A549 (cell line): Measurements from ENCODE around the gene XPO6.

Experiments
- CTCF ChIP-seq: fragments of >200 bp; sonication (Bioruptor Twin); formaldehyde crosslinking; IDR thresholded peaks from 3 replicates; pipeline ENCODE4 v1.5.1; 2016
- EHMT2 ChIP-seq: fragments of 200-600 bp; sonication (generic); IDR thresholded peaks from 2 replicates; pipeline ENCODE4 v1.6.1; 2016; ENCODE audit warnings: antibody characterized with exemption, low read depth, mild to moderate bottlenecking, moderate library complexity
- ELK1 ChIP-seq: fragments of 150-350 bp; IDR thresholded peaks from 2 replicates; pipeline ENCODE4 v1.6.1; 2014; ENCODE audit warnings: low read depth, mild to moderate bottlenecking, low read length
- EP300 ChIP-seq, 2 experiments: fragments of >200 bp; sonication (Bioruptor Twin); formaldehyde crosslinking; IDR thresholded peaks; 2 replicates in 1 of 2; 3 replicates in 1 of 2; pipeline ENCODE4 v1.6.1; 2016 to 2017
- FOSL2 ChIP-seq, 2 experiments: fragments of 450-650 bp in 1 of 2; fragments of >200 bp in 1 of 2; sonication (Bioruptor Twin) in 1 of 2; formaldehyde crosslinking; IDR thresholded peaks; 2 replicates each; pipeline versions ENCODE4 v1.5.0 to v1.6.1; 2016 to 2020; ENCODE audit warnings: mild to moderate bottlenecking in 1 of 2, moderate library complexity in 1 of 2
- MAFK ChIP-seq: fragments of 450-650 bp; IDR thresholded peaks from 2 replicates; pipeline ENCODE4 v1.6.1; 2014; ENCODE audit not compliant: partially characterized antibody
- MAZ ChIP-seq: fragments of 150-350 bp; IDR thresholded peaks from 2 replicates; pipeline ENCODE4 v1.6.1; 2014; ENCODE audit warnings: antibody characterized with exemption, low read depth, low read length, borderline replicate concordance
- NFE2L2 ChIP-seq: fragments of 150-350 bp; conservative IDR thresholded peaks from 2 replicates; pipeline ENCODE4 v1.6.1; 2014; ENCODE audit warnings: low read length
- ZC3H11A ChIP-seq: fragments of 450-650 bp; IDR thresholded peaks from 2 replicates; pipeline ENCODE4 v1.6.1; 2014; ENCODE audit warnings: antibody characterized with exemption, mild to moderate bottlenecking

GRCh38 chr16:28195859-28196258 lies 15.9 kb downstream of the XPO6 start:
- TF ChIP-seq EHMT2 (no peak), EP300 (IDR thresholded peaks at IDR 0.05) (no peak), CTCF (no peak), FOSL2 (IDR thresholded peaks at IDR 0.05) (no peak), FOSL2 (CRISPR knock-in tag; IDR thresholded peaks at IDR 0.05) (no peak), MAZ (no peak), ELK1 (no peak), ZC3H11A (no peak), MAFK (no peak), NFE2L2 (no peak)
